B cell (primary cell): ENCODE measurements around the gene CLDN4.

Source experiments
- CTCF ChIP-seq: fragments of 200-600 bp; IDR thresholded peaks from one replicate; pipeline ENCODE4 v1.8.0; 2022; ENCODE audit warnings: antibody characterized with exemption, mild to moderate bottlenecking
- EZH2 ChIP-seq: IDR thresholded peaks from 2 replicates; pipeline ENCODE4 v1.6.1; 2012; ENCODE audit warnings: borderline replicate concordance, low read depth, mild to moderate bottlenecking, moderate library complexity, low read length; ENCODE audit not compliant: insufficient read depth, poor library complexity, severe bottlenecking

- no peak for TF ChIP-seq CTCF
- no peak for TF ChIP-seq EZH2
Measured at GRCh38 chr7:73809467-73809951, 21.3 kb upstream of the CLDN4 start.
